SH-SY5Y (cell line): ENCODE results near the gene ADM2.

Experiments
- GATA2 ChIP-seq: IDR thresholded peaks from 2 replicates; pipeline ENCODE4 v1.6.1; 2011; ENCODE audit warnings: mild to moderate bottlenecking, low read depth, low read length
- GATA3 ChIP-seq: IDR thresholded peaks from 2 replicates; pipeline ENCODE4 v1.6.1; 2011; ENCODE audit warnings: low read depth, mild to moderate bottlenecking, low read length, moderate library complexity

Gene ADM2

DNA sequence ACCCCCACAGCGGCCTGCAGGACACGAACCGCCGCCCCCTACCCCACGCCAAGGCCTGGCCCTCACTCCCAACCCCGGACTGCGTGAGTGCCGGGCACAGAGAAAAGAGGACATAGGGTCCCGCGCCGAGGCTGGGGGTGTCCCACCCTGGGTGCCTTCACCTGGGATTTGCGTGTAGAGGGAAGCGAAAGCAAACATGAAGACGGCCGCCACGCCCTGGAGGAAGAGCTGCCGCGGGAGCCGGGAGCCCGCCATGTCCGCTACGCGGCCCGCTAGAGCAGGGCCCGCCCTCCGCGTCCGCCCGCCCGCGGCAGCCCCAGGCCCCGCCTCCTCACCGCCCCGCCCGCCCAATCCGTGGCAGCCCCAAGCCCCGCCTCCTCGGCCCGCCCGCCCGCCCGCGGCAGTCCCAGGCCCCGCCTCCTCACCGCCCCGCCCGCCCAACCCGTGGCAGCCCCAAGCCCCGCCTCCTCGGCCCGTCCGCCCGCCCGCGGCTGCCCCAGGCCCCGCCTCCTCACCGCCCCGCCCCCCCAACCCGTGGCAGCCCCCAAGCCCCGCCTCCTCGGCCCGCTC lies 26.2 kb downstream of the ADM2 start, which contains the start of gene LMF2:
Gene LMF2, minus strand, starts transcription at position 282 of the 570 bp plus-strand sequence. Its CDS starts 27 bp downstream, at position 255.
- TF ChIP-seq GATA2 (no peak), GATA3 (no peak)

GRCh38 chr22:50507991-50508884 lies 26.9 kb downstream of the ADM2 start, which contains the start of gene NCAPH2:
Gene NCAPH2 (plus strand): TSS chr22:50508224. CDS start chr22:50508338, 114 bp downstream.
- TF ChIP-seq GATA3, result no peak
- no peak for TF ChIP-seq GATA2

DNA sequence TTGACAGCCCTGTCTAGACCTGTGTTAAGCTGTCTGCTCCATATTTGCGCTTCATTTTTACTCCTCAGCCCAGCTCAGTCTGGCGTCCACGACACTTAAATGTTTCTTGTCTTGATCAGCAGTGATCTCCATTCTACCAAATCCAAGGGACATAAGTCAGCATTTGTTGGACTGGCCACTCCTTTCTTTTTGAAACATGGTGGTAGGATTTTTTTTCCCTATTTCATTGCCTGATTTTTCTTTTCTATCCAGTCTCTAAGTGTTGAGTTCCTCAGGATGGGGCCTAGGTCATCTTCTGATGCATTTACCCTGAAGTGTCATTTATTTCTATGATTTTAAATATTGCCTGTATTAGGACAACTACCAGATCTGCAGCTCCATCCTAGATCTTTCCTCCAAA lies 27.6 kb downstream of the ADM2 start:
- TF ChIP-seq GATA3, result no peak
- no peak for TF ChIP-seq GATA2

DNA sequence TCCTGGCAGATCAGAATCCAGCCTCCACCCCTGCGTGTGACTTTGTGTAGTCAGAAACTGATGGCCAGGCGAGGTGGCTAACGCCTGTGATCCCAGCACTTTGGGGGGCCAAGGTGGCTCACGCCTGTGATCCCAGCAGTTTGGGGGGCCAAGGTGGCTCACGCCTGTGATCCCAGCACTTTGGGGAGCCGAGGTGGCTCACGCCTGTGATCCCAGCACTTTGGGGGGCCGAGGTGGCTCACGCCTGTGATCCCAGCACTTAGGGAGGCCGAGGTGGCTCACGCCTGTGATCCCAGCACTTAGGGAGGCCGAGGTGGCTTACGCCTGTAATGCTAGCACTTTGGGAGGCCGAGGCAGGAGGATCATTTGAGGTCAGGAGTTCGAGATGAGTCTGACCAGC lies 31.8 kb downstream of the ADM2 start:
- no peak for TF ChIP-seq GATA2

DNA sequence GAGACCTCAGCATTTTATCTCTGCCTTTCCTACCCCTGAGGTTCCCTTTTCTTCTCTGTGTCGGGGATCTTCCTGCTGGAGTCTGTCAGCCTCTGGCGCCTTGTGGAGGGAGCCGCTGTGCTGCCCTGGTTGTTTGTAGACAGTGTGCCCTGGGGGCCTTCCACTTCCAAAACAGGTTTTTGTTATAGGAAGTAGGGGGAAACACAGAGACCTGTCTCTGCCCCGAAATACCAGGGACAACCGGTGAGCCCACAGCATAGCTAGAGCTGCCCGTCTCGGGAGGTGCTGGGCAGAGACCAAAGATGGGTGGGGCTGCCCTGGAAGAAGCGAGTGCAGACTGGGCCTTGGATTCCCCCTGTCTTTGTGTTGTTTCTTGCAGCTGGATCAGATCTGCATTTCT lies 34.7 kb downstream of the ADM2 start:
- TF ChIP-seq GATA3 (no peak), GATA2 (no peak)

GRCh38 chr22:50516891-50517290 lies 35.5 kb downstream of the ADM2 start:
- TF ChIP-seq GATA3 (no peak), GATA2 (no peak)

DNA sequence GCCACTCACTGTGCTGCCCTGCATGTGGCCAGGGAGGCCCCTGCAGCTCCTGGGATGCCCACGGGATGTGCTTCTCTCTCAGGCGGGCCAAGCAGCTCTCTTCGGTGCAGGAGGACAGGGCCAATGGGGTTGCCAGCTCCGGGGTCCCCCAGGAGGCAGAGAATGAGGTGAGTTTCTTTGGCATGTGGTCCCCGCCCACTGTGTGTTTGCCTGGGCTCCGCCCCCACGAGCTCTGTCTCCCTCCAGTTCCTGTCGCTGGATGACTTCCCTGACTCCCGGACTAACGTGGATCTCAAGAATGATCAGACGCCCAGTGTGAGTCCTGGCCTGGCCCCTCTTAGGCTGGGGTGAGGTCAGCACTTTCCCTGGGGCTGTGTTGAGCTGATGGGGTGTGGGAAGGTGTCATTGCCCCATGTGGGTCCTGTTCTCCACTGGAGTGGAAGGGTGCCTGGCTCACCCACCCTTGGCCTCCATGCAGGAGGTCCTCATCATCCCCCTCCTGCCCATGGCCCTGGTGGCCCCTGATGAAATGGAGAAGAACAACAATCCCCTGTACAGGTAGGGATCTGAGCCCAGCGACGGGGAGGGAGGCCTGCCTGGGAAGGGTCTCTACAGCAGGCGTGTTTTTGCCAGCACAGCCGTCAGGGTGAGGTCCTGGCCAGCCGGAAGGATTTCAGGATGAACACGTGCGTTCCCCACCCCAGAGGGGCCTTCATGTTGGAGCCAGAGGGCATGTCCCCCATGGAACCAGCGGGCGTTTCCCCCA lies 36.3 kb downstream of the ADM2 start:
- TF ChIP-seq GATA3 (no peak), GATA2 (no peak)

GRCh38 chr22:50518606-50519005 lies 37.3 kb downstream of the ADM2 start:
- TF ChIP-seq GATA2 (no peak), GATA3 (no peak)

- TF ChIP-seq GATA2 (no peak), GATA3 (no peak)
Observed at GRCh38 chr22:50519151-50519550, 37.8 kb downstream of the ADM2 start.

- TF ChIP-seq GATA3 (no peak), GATA2 (no peak)
Observed at GRCh38 chr22:50520826-50521453, 39.6 kb downstream of the ADM2 start.

GRCh38 chr22:50521710-50522109 lies 40.4 kb downstream of the ADM2 start:
- TF ChIP-seq GATA3 (no peak), GATA2 (no peak)

- no peak for TF ChIP-seq GATA2
- no peak for TF ChIP-seq GATA3
Observed at GRCh38 chr22:50522208-50522805, 41.0 kb downstream of the ADM2 start.

GRCh38 chr22:50522806-50523438 lies 41.6 kb downstream of the ADM2 start:
- TF ChIP-seq GATA2 (no peak), GATA3 (no peak)
